HK-2 (cell line): ENCODE results near the gene IMPG2.

Experiments used
- DNase-seq: peaks from one replicate; pipeline ENCODE4 v3.0.0-alpha.2; 2018; ENCODE audit not compliant: unreplicated experiment

IMPG2 gene

GRCh38 chr3:101184111-101184510 lies 136.3 kb downstream of the IMPG2 start:
- DNase-seq, result no peak

GRCh38 chr3:101183151-101183550 lies 137.2 kb downstream of the IMPG2 start:
- no peak for DNase-seq

GRCh38 chr3:101182734-101183133 lies 137.6 kb downstream of the IMPG2 start:
- DNase-seq, result no peak

GRCh38 chr3:101181801-101182200 lies 138.6 kb downstream of the IMPG2 start:
- no peak for DNase-seq

GRCh38 chr3:101179637-101180036 lies 140.7 kb downstream of the IMPG2 start:
- DNase-seq, result no peak

- DNase-seq, result no peak
Observed at GRCh38 chr3:101177577-101177976, 142.8 kb downstream of the IMPG2 start.
